Keratinocyte (primary cell): Measurements from ENCODE around the gene ZFPL1. TPM values are rescaled to one million over a fixed set of nuclear protein-coding genes. Genes with fewer than 3 reads are reported as not detected.
A peak's percentile ranks its signal among the peaks of the same experiment; 100 is the strongest.

Experiments
- DNase-seq: peaks from one replicate; pipeline ENCODE4 v3.0.0-alpha.2; 2011; ENCODE audit warnings: low read depth, missing footprints, low spot score
- FAIRE-seq: peaks from 2 replicates; lab custom pipeline; 2011; peaks lifted over from hg19 to GRCh38; lab: Jason Lieb, UNC
- H2AFZ ChIP-seq: 2 replicates; pipeline ENCODE4 v1.6.0; 2012; ENCODE audit warnings: low read length, control low read depth, inconsistent platforms; ENCODE audit not compliant: control insufficient read depth
- H3K27ac ChIP-seq: 2 replicates; pipeline ENCODE4 v1.5.1; 2011; ENCODE audit warnings: low read length; ENCODE audit not compliant: control insufficient read depth, insufficient read depth
- H3K27me3 ChIP-seq: 3 replicates; pipeline ENCODE4 v1.6.0; 2011; ENCODE audit warnings: low read length; ENCODE audit not compliant: control insufficient read depth, insufficient read depth; ENCODE audit errors: extremely low read depth
- H3K36me3 ChIP-seq, 2 experiments: 2 replicates in 1 of 2; 3 replicates in 1 of 2; pipeline ENCODE4 v1.5.1; 2011; ENCODE audit warnings: low read length in 2 of 2, mild to moderate bottlenecking in 1 of 2; ENCODE audit not compliant: control insufficient read depth in 2 of 2, insufficient read depth in 2 of 2; ENCODE audit errors: extremely low read depth in 1 of 2
- H3K4me1 ChIP-seq: 3 replicates; pipeline ENCODE4 v1.5.1; 2011; ENCODE audit warnings: low read length; ENCODE audit not compliant: control insufficient read depth, insufficient read depth; ENCODE audit errors: extremely low read depth
- H3K4me2 ChIP-seq: 3 replicates; pipeline ENCODE4 v1.6.0; 2011; ENCODE audit warnings: low read depth, low read length; ENCODE audit not compliant: control insufficient read depth, insufficient read depth; ENCODE audit errors: extremely low read depth
- H3K4me3 ChIP-seq, 3 experiments: fragments of 200-600 bp in 1 of 3; sonication (generic) in 1 of 3; 2 replicates in 2 of 3; 3 replicates in 1 of 3; pipeline ENCODE4 v1.5.1; 2011 to 2016; ENCODE audit warnings: low read length in 3 of 3, mild to moderate bottlenecking in 3 of 3, control low read depth in 2 of 3, inconsistent platforms in 1 of 3, low read depth in 1 of 3, mixed read lengths in 1 of 3, mixed run types in 1 of 3, moderate library complexity in 1 of 3; ENCODE audit not compliant: control insufficient read depth in 2 of 3, insufficient read depth in 2 of 3; ENCODE audit errors: extremely low read depth in 1 of 3
- H3K79me2 ChIP-seq: 2 replicates; pipeline ENCODE4 v1.6.0; 2012; ENCODE audit warnings: low read length; ENCODE audit not compliant: control insufficient read depth, insufficient read depth
- H3K9ac ChIP-seq: 3 replicates; pipeline ENCODE4 v1.6.0; 2011; ENCODE audit warnings: low read length; ENCODE audit not compliant: control insufficient read depth, insufficient read depth; ENCODE audit errors: extremely low read depth
- H3K9me1 ChIP-seq: 3 replicates; pipeline ENCODE4 v1.6.0; 2011; ENCODE audit warnings: low read length; ENCODE audit not compliant: control insufficient read depth, insufficient read depth; ENCODE audit errors: extremely low read depth
- H3K9me3 ChIP-seq: 2 replicates; pipeline ENCODE4 v1.5.1; 2012; ENCODE audit warnings: low read depth, low read length; ENCODE audit not compliant: control insufficient read depth
- H4K20me1 ChIP-seq: 3 replicates; pipeline ENCODE4 v1.6.0; 2011; ENCODE audit warnings: low read length; ENCODE audit not compliant: control insufficient read depth, insufficient read depth; ENCODE audit errors: extremely low read depth
- CTCF ChIP-seq, 3 experiments: IDR thresholded peaks in 1 of 3; conservative IDR thresholded peaks in 1 of 3; optimal IDR thresholded peaks in 1 of 3; 2 replicates in 2 of 3; 3 replicates in 1 of 3; pipeline versions ENCODE3 to v1.5.1; 2011; ENCODE audit warnings: low read length in 3 of 3, mild to moderate bottlenecking in 3 of 3, moderate library complexity in 2 of 3, control low read depth in 1 of 3, inconsistent platforms in 1 of 3; ENCODE audit not compliant: insufficient read depth in 2 of 3; ENCODE audit errors: extremely low read depth in 1 of 3
- EZH2 ChIP-seq: IDR thresholded peaks from one replicate; pipeline ENCODE4 v1.6.1; 2012; ENCODE audit warnings: inconsistent platforms, mild to moderate bottlenecking, low read length, moderate library complexity
- dilution Hi-C: fragments of 300-500 bp; cut with MboI; formaldehyde crosslinking; loops from one replicate; pipeline ENCODE4 v1.7.0; 2020; ENCODE audit warnings: low sequenced_read_pairs; ENCODE audit not compliant: extremely low pct_ligation_motif_present
- polyA plus RNA-seq, 5 experiments: library from polyadenylated mRNA; depleted of rRNA in 3 of 5; stranded (reverse) in 3 of 5; stranded (forward) in 1 of 5; unstranded in 1 of 5; fragments of >200 nt; gene quantifications; 1 replicate in 1 of 5; 2 replicates in 3 of 5; 3 replicates in 1 of 5; pipeline versions ENCODE4 v1.2.1 to v1.2.3, GENCODE V29; 2011 to 2012; ENCODE audit warnings: missing spikeins in 2 of 5, low read depth in 1 of 5, low replicate concordance in 1 of 5

Gene ZFPL1
- polyA plus RNA-seq, 1 donor (not counting 4 experiments of a cell fraction or from before 2014, with no cell fraction given) = 15.0 TPM

GRCh38 chr11:65116370-65117205 is 32.6 kb downstream of the ZFPL1 start:
- H3K27ac ChIP-seq = peak overlapping the region; percentile 82
- dilution Hi-C loops = no loop called here
- H4K20me1 ChIP-seq = no peaks in the 10 kb centered on the region
- no peaks in the 10 kb centered on the region for H3K27me3 ChIP-seq
- H3K9me1 ChIP-seq = peaks cover 2% of the 10 kb centered on the region
- TF ChIP-seq EZH2 (no peak), CTCF (optimal IDR thresholded peaks at IDR 0.05 in 1 of 3, IDR thresholded peaks at IDR 0.05 in 1 of 3, conservative IDR thresholded peaks at IDR 0.05 in 1 of 3; ENCODE audit: extremely low read depth in 1 of 3, insufficient read depth in 2 of 3, low read length in 3 of 3) (no peak)
- H3K4me3 ChIP-seq = peak overlapping the region; percentile 63 to 82 (median 76)
- H3K79me2 ChIP-seq = peaks cover 39% of the 10 kb centered on the region
- H2AFZ ChIP-seq = no peak overlapping the region
- H3K4me2 ChIP-seq = peak overlapping the region; percentile 78
- peak overlapping the region; percentile 89 for H3K9ac ChIP-seq
- no peaks in the 10 kb centered on the region for H3K9me3 ChIP-seq
- H3K4me1 ChIP-seq = peaks cover 40% of the 10 kb centered on the region
- FAIRE-seq = no peak
- H3K36me3 ChIP-seq = peaks cover 17 to 33% of the 10 kb centered on the region in 2 experiments
- no peak for DNase-seq

DNA sequence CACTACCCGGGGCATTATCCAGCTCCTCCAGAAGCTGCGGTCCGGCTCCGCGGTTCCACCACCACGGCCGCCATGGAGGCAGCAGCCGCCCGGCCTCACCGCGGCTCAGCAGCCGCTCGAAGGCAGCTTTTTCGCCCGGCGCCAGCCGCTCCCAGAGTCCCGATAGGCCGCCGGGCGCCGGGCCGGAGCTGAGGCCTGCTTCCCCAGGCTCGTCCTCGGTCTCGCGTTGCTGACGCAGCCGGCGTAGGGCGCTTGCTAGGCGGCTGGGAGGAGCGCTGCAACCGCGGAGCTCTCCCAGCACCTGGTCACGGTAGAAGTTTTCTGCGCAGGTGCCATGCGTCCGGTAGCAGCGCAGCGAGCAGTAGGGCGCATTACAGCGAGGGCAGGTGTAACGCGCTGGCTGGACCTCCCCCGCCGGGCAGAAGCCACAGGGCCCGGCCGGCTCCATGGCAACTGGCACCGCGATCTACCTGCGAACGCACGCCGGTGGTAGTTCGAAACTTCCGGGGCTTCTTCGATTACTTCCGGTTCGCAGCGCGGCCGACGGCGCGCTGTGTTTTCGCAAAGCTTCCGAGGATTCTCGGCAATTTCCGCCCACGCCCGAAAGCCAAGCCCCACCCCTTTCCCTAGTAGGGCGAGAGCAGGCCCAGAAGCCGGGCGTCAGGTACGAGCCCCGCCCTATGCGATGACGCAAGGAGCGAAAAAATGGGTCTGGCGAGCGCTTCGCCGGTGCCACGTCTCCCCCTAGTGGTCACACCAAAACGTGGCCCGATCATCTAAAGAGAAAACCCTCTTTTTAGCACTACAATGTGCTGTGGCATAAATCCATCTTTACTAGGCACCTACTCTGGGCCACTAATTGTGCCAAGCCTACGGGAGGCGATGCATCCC is 33.4 kb downstream of the ZFPL1 start, which contains the start of gene ZNHIT2:
TSS of gene ZNHIT2 (minus strand) at position 496 of the 891 bp plus-strand sequence. CDS start at position 448, 48 bp downstream.
- Histone ChIP-seq H3K27ac (peak within 1 kb of the TSS; percentile 82), H3K27me3 (no peaks in the 10 kb centered on the region), H3K4me2 (peak within 1 kb of the TSS; percentile 78), H3K79me2 (peaks cover 44% of the 10 kb centered on the region), H3K9ac (peak within 1 kb of the TSS; percentile 89), H2AFZ (no peak within 1 kb of the TSS), H3K9me3 (no peaks in the 10 kb centered on the region), H4K20me1 (no peaks in the 10 kb centered on the region), H3K4me3 (peak within 1 kb of the TSS; percentile 63 to 82 (median 76)), H3K4me1 (peaks cover 35% of the 10 kb centered on the region), H3K36me3 (peaks cover 17 to 33% of the 10 kb centered on the region in 2 experiments), H3K9me1 (peaks cover 2% of the 10 kb centered on the region)
- dilution Hi-C loops = no loop called here
- TF ChIP-seq EZH2 (no peak), CTCF (optimal IDR thresholded peaks at IDR 0.05 in 1 of 3, IDR thresholded peaks at IDR 0.05 in 1 of 3, conservative IDR thresholded peaks at IDR 0.05 in 1 of 3; ENCODE audit: extremely low read depth in 1 of 3, insufficient read depth in 2 of 3, low read length in 3 of 3) (peak; percentile 90 to 94 (median 93))
- FAIRE-seq = peak; percentile 44
- peak; percentile 91 for DNase-seq
